Right lobe of liver (tissue), 4 donors: ENCODE measurements around the gene LEP.

ENCODE experiments used
- CTCF ChIP-seq, 4 donors: fragments of 200-600 bp in 3 of 4; fragments of 450-650 bp in 1 of 4; IDR thresholded peaks; one replicate each; pipeline versions ENCODE4 v1.5.1 to v1.8.0; 2016 to 2022; ENCODE audit warnings: antibody characterized with exemption in 4 of 4, mild to moderate bottlenecking in 2 of 4
- POLR2A ChIP-seq: fragments of 450-650 bp; IDR thresholded peaks from one replicate; pipeline ENCODE4 v1.6.1; 2017; ENCODE audit warnings: antibody characterized with exemption, mild to moderate bottlenecking
- donor health status: DM: no; HTN: no; CAD: no.
- donor health status: DM: no; HTN: no; CAD: no.
- donor health status: DM: no; HTN: yes; CAD: no.

DNA sequence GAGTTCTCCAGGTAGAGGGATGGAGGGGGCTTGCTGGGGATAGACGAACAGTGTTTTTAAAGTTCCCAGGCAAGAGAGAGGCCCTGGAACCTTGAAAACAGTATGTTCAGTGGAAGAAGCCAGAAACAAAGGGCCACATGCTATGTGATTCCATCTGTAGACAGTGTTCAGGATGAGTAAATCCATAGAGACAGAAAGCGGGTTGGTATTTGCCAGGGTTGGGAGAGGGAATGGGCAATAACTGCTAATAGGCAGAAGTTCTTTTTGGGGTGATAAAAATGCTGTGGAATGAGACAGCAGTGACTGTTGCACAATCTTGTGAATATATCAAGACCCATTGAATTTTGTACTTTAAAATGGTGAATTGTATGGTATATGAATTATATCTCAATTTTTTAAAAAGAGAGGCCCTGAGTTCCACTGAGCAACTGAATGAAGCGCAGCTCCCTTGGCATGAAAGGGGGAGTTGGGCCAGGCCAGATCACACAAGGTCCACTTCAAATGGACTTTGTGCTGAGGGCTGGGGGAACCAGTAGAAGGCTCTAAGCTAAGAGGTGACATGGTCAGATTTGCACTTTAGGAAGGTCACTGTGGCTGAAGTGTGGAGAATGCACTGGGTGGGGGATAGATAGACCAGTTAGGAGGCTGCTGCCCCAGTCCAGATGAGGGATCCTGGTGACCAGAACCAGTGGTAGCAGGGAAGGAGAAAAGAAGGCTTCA lies 34.0 kb downstream of the LEP start:
- TF ChIP-seq CTCF (IDR thresholded peaks at IDR 0.05) (no peak), POLR2A (no peak)
